ENCODE measurements around the gene GATA2. TPM values are rescaled to one million over a fixed set of nuclear protein-coding genes. Genes with fewer than 3 reads are reported as not detected.

GATA2 gene
- total and polyA plus RNA-seq, 2 donors (not counting 1 experiment from before 2014, with no cell fraction given): 0.83 to 3.2 TPM

GRCh38 chr3:128537091-128537703 lies 44.2 kb upstream of the GATA2 start:
- no peak overlapping the region for H3K4me3 ChIP-seq (replicated peaks in 1 of 4; ENCODE audit: control extremely low read depth in 1 of 4, insufficient read depth in 1 of 4, low read depth in 3 of 4, low read length in 4 of 4)
- H3K27me3 ChIP-seq (ENCODE audit: control insufficient read depth, insufficient read depth, low read length): peaks cover 22% of the 10 kb centered on the region
- TF ChIP-seq EZH2 (IDR thresholded peaks at IDR 0.05; ENCODE audit: low read length, missing control alignments) (no peak), CTCF (conservative IDR thresholded peaks at IDR 0.05 in 1 of 2, IDR thresholded peaks at IDR 0.05 in 1 of 2; ENCODE audit: low read depth in 1 of 2, low read length in 2 of 2) (no peak)
- no peaks in the 10 kb centered on the region for H3K36me3 ChIP-seq (ENCODE audit: control insufficient read depth, insufficient read depth, low read length)
- H4K20me1 ChIP-seq (ENCODE audit: control insufficient read depth, extremely low read depth, insufficient read depth, low read length): no peaks in the 10 kb centered on the region
- H2AFZ ChIP-seq (ENCODE audit: low read length): no peak overlapping the region
- no peaks in the 10 kb centered on the region for H3K4me1 ChIP-seq (ENCODE audit: control insufficient read depth, extremely low read depth, insufficient read depth, low read length)
- H3K9ac ChIP-seq (ENCODE audit: insufficient read depth, low read length): no peak overlapping the region
- H3K79me2 ChIP-seq (ENCODE audit: control insufficient read depth, insufficient read depth, low read length): no peaks in the 10 kb centered on the region
- no peaks in the 10 kb centered on the region for H3K9me3 ChIP-seq (ENCODE audit: control insufficient read depth, insufficient read depth, low read depth, low read length)
- no peak overlapping the region for H3K4me2 ChIP-seq (ENCODE audit: extremely low read depth, insufficient read depth, low read length)
- DNase-seq (ENCODE audit: low read depth in 2 of 2): no peak
- no peak overlapping the region for H3K27ac ChIP-seq (ENCODE audit: insufficient read depth, low read length)

DNA sequence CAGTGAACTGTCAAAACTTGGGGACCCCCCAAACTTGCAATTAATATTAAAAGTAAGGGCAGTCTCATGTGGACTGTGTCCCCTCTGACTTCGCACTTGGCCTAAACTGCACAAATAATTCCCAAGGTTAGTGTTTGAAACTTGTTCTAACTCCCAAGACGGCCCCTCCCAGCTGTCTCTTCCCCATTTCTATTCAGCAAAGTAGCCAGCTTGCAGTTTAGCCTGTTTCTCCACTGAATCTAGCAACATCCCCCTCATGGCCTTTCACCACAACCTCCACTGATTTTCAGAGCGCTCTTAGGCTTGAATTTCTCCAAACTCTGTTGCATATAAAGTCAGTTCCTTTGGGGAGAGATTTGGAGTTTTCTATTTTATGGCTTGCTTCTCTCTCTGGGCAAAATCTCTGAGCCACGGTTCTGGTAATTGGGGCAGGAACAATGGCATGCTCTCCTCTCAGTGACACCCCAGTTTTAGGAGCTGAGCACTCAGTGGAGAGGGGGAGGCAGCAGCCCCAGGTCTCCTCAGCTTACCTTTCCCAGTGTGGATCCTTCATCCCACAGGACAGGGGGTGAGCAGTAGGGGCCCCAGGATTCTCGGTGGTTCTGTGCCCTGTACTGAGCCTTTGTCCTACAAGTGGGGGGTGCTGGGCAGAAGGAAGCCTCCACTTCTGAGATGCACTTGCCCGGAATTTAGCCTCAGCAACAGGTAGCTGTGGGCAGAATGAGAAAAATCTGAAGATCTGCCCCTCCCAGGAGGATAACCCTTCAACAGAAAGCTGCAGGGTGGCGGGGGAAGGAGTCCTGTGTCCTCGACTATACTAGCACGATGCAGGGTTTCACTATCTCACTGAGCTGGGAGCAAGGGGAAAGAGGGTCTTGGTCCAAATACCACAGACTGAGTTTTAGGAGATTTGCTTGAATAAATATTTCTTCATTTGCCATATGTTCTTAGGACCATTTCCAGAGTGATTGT lies 39.3 kb upstream of the GATA2 start:
- no peak for TF ChIP-seq EZH2 (IDR thresholded peaks at IDR 0.05; ENCODE audit: low read length, missing control alignments)
- TF ChIP-seq CTCF (conservative IDR thresholded peaks at IDR 0.05 in 1 of 2, IDR thresholded peaks at IDR 0.05 in 1 of 2; ENCODE audit: low read depth in 1 of 2, low read length in 2 of 2): no peak
- Histone ChIP-seq H4K20me1 (ENCODE audit: control insufficient read depth, extremely low read depth, insufficient read depth, low read length) (no peaks in the 10 kb centered on the region), H3K4me3 (replicated peaks in 1 of 4; ENCODE audit: control extremely low read depth in 1 of 4, insufficient read depth in 1 of 4, low read depth in 3 of 4, low read length in 4 of 4) (no peak overlapping the region), H3K4me2 (ENCODE audit: extremely low read depth, insufficient read depth, low read length) (no peak overlapping the region), H3K36me3 (ENCODE audit: control insufficient read depth, insufficient read depth, low read length) (no peaks in the 10 kb centered on the region), H3K9ac (ENCODE audit: insufficient read depth, low read length) (no peak overlapping the region), H3K27me3 (ENCODE audit: control insufficient read depth, insufficient read depth, low read length) (peaks cover 14% of the 10 kb centered on the region), H3K79me2 (ENCODE audit: control insufficient read depth, insufficient read depth, low read length) (no peaks in the 10 kb centered on the region), H3K9me3 (ENCODE audit: control insufficient read depth, insufficient read depth, low read depth, low read length) (no peaks in the 10 kb centered on the region), H3K27ac (ENCODE audit: insufficient read depth, low read length) (no peak overlapping the region), H3K4me1 (ENCODE audit: control insufficient read depth, extremely low read depth, insufficient read depth, low read length) (no peaks in the 10 kb centered on the region), H2AFZ (ENCODE audit: low read length) (no peak overlapping the region)
- DNase-seq (ENCODE audit: low read depth in 2 of 2): no peak

All from fibroblast of lung (primary cell).